Aorta (tissue), 5 donors: Measurements from ENCODE around the gene GPR35. TPM values are rescaled to one million over a fixed set of nuclear protein-coding genes. Genes with fewer than 3 reads are reported as not detected.

Source experiments
- ATAC-seq: fragments of 200-7000 bp; cut with Tn5 transposase; one replicate; pipeline ENCODE4 v1.9.1; 2022; ENCODE audit warnings: moderate library complexity; ENCODE audit not compliant: low FRiP score
- DNase-seq, 2 donors: peaks; one replicate each; pipeline ENCODE4 v3.0.0-alpha.2; 2020
- H3K27ac ChIP-seq, 2 donors: one replicate each; pipeline ENCODE4 v1.5.1; 2013; ENCODE audit warnings: low read length in 2 of 2, mild to moderate bottlenecking in 2 of 2, moderate library complexity in 2 of 2, control low read depth in 1 of 2, inconsistent platforms in 1 of 2, low read depth in 1 of 2
- H3K27me3 ChIP-seq, 2 donors: one replicate each; pipeline ENCODE4 v1.6.1; 2013; ENCODE audit warnings: control low read depth in 1 of 2, low read length in 1 of 2, mild to moderate bottlenecking in 1 of 2, moderate library complexity in 1 of 2; ENCODE audit not compliant: insufficient read depth in 2 of 2, control insufficient read depth in 1 of 2
- H3K36me3 ChIP-seq, 2 donors: one replicate each; pipeline ENCODE4 v1.6.1; 2013; ENCODE audit warnings: control low read depth in 1 of 2, low read length in 1 of 2, mild to moderate bottlenecking in 1 of 2; ENCODE audit not compliant: insufficient read depth in 2 of 2, control insufficient read depth in 1 of 2
- H3K4me1 ChIP-seq, 2 donors: one replicate each; pipeline ENCODE4 v1.6.1; 2013; ENCODE audit warnings: low read length in 2 of 2, control low read depth in 1 of 2, mild to moderate bottlenecking in 1 of 2, moderate library complexity in 1 of 2; ENCODE audit not compliant: insufficient read depth in 2 of 2, control insufficient read depth in 1 of 2
- H3K4me3 ChIP-seq, 2 donors: one replicate each; pipeline ENCODE4 v1.5.1; 2013; ENCODE audit warnings: low read length in 2 of 2, control low read depth in 1 of 2, mild to moderate bottlenecking in 1 of 2
- H3K9me3 ChIP-seq: one replicate; pipeline ENCODE4 v1.6.1; 2013; ENCODE audit warnings: mild to moderate bottlenecking, low read length; ENCODE audit not compliant: control insufficient read depth
- WGBS, 2 donors: extraction: QIAGEN DNeasy Blood & Tissue Kit; methylation state at CpG; one replicate each; pipeline ENCODE4 v1.1.7; 2013; 5-methylcytosine and 5-hydroxymethylcytosine counted together
- intact Hi-C, 2 donors: fragments of 100-400 bp; cut with DNase I; formaldehyde crosslinking; loops; one replicate each; pipeline versions ENCODE4 v1.14.2 to v1.15.0; 2022
- polyA plus RNA-seq, 2 donors: library from polyadenylated mRNA; stranded (reverse); fragments of 200-250 nt; gene quantifications; one replicate each; pipeline ENCODE4 v1.2.3, GENCODE V29; 2013
- total RNA-seq, 2 donors: library from RNA; stranded (reverse); fragmentation: NEBNext Ultra II Directional; extraction: Animal tissue kit (Norgen Biotek cat#: 25700); gene quantifications; one replicate each; pipeline ENCODE4 v1.2.1, GENCODE V29; 2021
- donor health status: healthy with polysubstance abuse.
- donor health status: Bipolar disorder and iron deficiency.
- donor health status: DM: no; HTN: no; CAD: no.
- donor health status: DM: no; HTN: no; CAD: no.
- donor health status: DM: yes; HTN: yes; CAD: no.

GPR35 gene
- total and polyA plus RNA-seq, 4 donors: 2.1 to 14.5 (median 7.0) TPM

- Histone ChIP-seq H3K4me3 (peak overlapping the region; percentile 69 to 80), H3K27me3 (no peaks in the 10 kb centered on the region), H3K36me3 (no peaks in the 10 kb centered on the region), H3K27ac (no peak overlapping the region), H3K4me1 (no peaks in the 10 kb centered on the region), H3K9me3 (no peaks in the 10 kb centered on the region)
- intact Hi-C loops: loop anchor here in 1 of 2 donors (2.0 kb wide), 2 partner anchors 18 to 26 kb away; partner anchors contain the start of genes DUSP28 and RNPEPL1
- ATAC-seq: no peak
- 3 to 4% methylated on average over 61 to 62 of the region's 62 CpGs for WGBS, 2 donors
- DNase-seq: peak; percentile 23 to 38
These were observed 38.1 kb upstream of the GPR35 start for GRCh38 chr2:240586919-240587800.

- Histone ChIP-seq H3K27me3 (no peaks in the 10 kb centered on the region), H3K36me3 (no peaks in the 10 kb centered on the region), H3K4me3 (no peak overlapping the region), H3K9me3 (no peaks in the 10 kb centered on the region), H3K4me1 (no peaks in the 10 kb centered on the region), H3K27ac (no peak overlapping the region)
- 83 to 88% methylated on average over 10 of the region's 10 CpGs for WGBS, 2 donors
- no peak for ATAC-seq
- intact Hi-C loops: no loop called here
- peak; percentile 41 to 52 for DNase-seq
These were observed 37.1 kb upstream of the GPR35 start for GRCh38 chr2:240588006-240588655.

GRCh38 chr2:240588669-240589068, 36.6 kb upstream of the GPR35 start:
- intact Hi-C loops: no loop called here
- DNase-seq: peak in 1 of 2 donors; percentile 48

GRCh38 chr2:240589375-240589774, 35.9 kb upstream of the GPR35 start:
- no peaks in the 10 kb centered on the region for H3K27me3 ChIP-seq
- DNase-seq (peak in 1 of 2 donors; percentile 55), ATAC-seq (no peak)
- no peaks in the 10 kb centered on the region for H3K36me3 ChIP-seq
- H3K9me3 ChIP-seq: no peaks in the 10 kb centered on the region
- H3K4me3 ChIP-seq: no peak overlapping the region
- no peaks in the 10 kb centered on the region for H3K4me1 ChIP-seq
- intact Hi-C loops: no loop called here
- no peak overlapping the region for H3K27ac ChIP-seq
- WGBS, 2 donors: 83 to 87% methylated on average over 14 of the region's 14 CpGs

More at GRCh38 chr2:240588669-240589068, 36.6 kb upstream of the GPR35 start:
- Histone ChIP-seq H3K4me3 (no peak overlapping the region), H3K27ac (no peak overlapping the region), H3K36me3 (no peaks in the 10 kb centered on the region), H3K27me3 (no peaks in the 10 kb centered on the region), H3K9me3 (no peaks in the 10 kb centered on the region), H3K4me1 (no peaks in the 10 kb centered on the region)
- no peak for ATAC-seq
- WGBS, 2 donors: 86 to 92% methylated on average over 4 of the region's 4 CpGs

GRCh38 chr2:240589850-240590525, 35.3 kb upstream of the GPR35 start:
- intact Hi-C loops: no loop called here
- Histone ChIP-seq H3K27ac (no peak overlapping the region), H3K4me3 (no peak overlapping the region), H3K9me3 (no peaks in the 10 kb centered on the region), H3K27me3 (no peaks in the 10 kb centered on the region), H3K4me1 (no peaks in the 10 kb centered on the region), H3K36me3 (no peaks in the 10 kb centered on the region)
- ATAC-seq (no peak), DNase-seq (peak; percentile 19 to 61)
- WGBS, 2 donors: 79% methylated on average over 16 of the region's 16 CpGs

GRCh38 chr2:240590681-240591111, 34.6 kb upstream of the GPR35 start:
- no peaks in the 10 kb centered on the region for H3K27me3 ChIP-seq
- no peaks in the 10 kb centered on the region for H3K9me3 ChIP-seq
- DNase-seq (peak; percentile 32 to 59), ATAC-seq (no peak)
- H3K4me3 ChIP-seq: no peak overlapping the region
- H3K27ac ChIP-seq: no peak overlapping the region
- no peaks in the 10 kb centered on the region for H3K36me3 ChIP-seq
- WGBS, 2 donors: 94 to 96% methylated on average over 21 of the region's 21 CpGs
- no peaks in the 10 kb centered on the region for H3K4me1 ChIP-seq
- intact Hi-C loops: no loop called here

- Histone ChIP-seq H3K4me3 (no peak overlapping the region), H3K27ac (no peak overlapping the region), H3K27me3 (no peaks in the 10 kb centered on the region), H3K4me1 (no peaks in the 10 kb centered on the region), H3K36me3 (no peaks in the 10 kb centered on the region), H3K9me3 (no peaks in the 10 kb centered on the region)
- 61 to 62% methylated on average over 6 of the region's 6 CpGs for WGBS, 2 donors
- no peak for DNase-seq
- no peak for ATAC-seq
- intact Hi-C loops: no loop called here
These were observed 34.1 kb upstream of the GPR35 start for GRCh38 chr2:240591226-240591625.

- ATAC-seq: no peak
- intact Hi-C loops: no loop called here
- 92 to 94% methylated on average over 13 of the region's 13 CpGs for WGBS, 2 donors
- Histone ChIP-seq H3K9me3 (no peaks in the 10 kb centered on the region), H3K27ac (no peak overlapping the region), H3K27me3 (no peaks in the 10 kb centered on the region), H3K4me1 (no peaks in the 10 kb centered on the region), H3K36me3 (no peaks in the 10 kb centered on the region), H3K4me3 (no peak overlapping the region)
- peak; percentile 26 to 64 for DNase-seq
These were observed 33.5 kb upstream of the GPR35 start for GRCh38 chr2:240591784-240592183.
